OCI-LY7 (cell line): ENCODE measurements around the gene RNF212. TPM values are rescaled to one million over a fixed set of nuclear protein-coding genes. Genes with fewer than 3 reads are reported as not detected.
A peak's percentile ranks its signal among the peaks of the same experiment; 100 is the strongest.

Experiments
- BruUV-seq: library from RNA; stranded (reverse); fragments of 400-500 nt; replicated peaks from 2 replicates; lab custom pipeline; 2021; lab: Mats Ljungman, UMichigan
- CTCF ChIA-PET: fragments of 300-600 bp; sonication (Branson Sonifier 250); formaldehyde crosslinking; loops from one replicate; lab custom pipeline; 2022; ENCODE audit warnings: antibody characterized with exemption; ENCODE audit not compliant: unreplicated experiment; lab: Charles Lee
- POLR2A ChIA-PET: fragments of 300-600 bp; sonication (Branson Sonifier 250); formaldehyde crosslinking; loops from one replicate; lab custom pipeline; 2022; ENCODE audit warnings: antibody characterized with exemption; lab: Charles Lee
- DNase-seq: peaks from one replicate; pipeline ENCODE4 v3.0.0-alpha.2; 2015; ENCODE audit warnings: low spot score
- H2AFZ ChIP-seq: fragments of 200-600 bp; sonication (generic), shearing (Covaris generic); 2 replicates; pipeline ENCODE4 v1.6.1; 2014; ENCODE audit warnings: mild to moderate bottlenecking, antibody characterized with exemption, low read length, moderate library complexity
- H3K27ac ChIP-seq: fragments of 200-600 bp; sonication (generic); 2 replicates; pipeline ENCODE4 v1.5.1; 2014; ENCODE audit warnings: mixed run types, low read depth, mild to moderate bottlenecking, moderate library complexity, low read length, inconsistent platforms; ENCODE audit not compliant: poor library complexity, severe bottlenecking
- H3K36me3 ChIP-seq: fragments of 200-600 bp; sonication (generic); 2 replicates; pipeline ENCODE4 v1.6.1; 2014; ENCODE audit warnings: mild to moderate bottlenecking, antibody characterized with exemption, low read length, moderate library complexity, mixed read lengths; ENCODE audit not compliant: insufficient read depth
- H3K4me1 ChIP-seq: fragments of 200-600 bp; sonication (generic); 2 replicates; pipeline ENCODE4 v1.5.1; 2014; ENCODE audit warnings: mild to moderate bottlenecking, low read length; ENCODE audit not compliant: insufficient read depth, poor library complexity, severe bottlenecking
- H3K4me2 ChIP-seq: fragments of 200-600 bp; sonication (generic); 2 replicates; pipeline ENCODE4 v1.6.1; 2014; ENCODE audit warnings: mild to moderate bottlenecking, low read length
- H3K4me3 ChIP-seq: fragments of 200-600 bp; sonication (generic); 2 replicates; pipeline ENCODE4 v1.5.1; 2014; ENCODE audit warnings: mild to moderate bottlenecking, low read depth, low read length; ENCODE audit not compliant: poor library complexity, severe bottlenecking
- H3K79me2 ChIP-seq: fragments of 200-600 bp; sonication (generic); 2 replicates; pipeline ENCODE4 v1.6.1; 2016; ENCODE audit warnings: low read depth, mild to moderate bottlenecking, low read length, moderate library complexity, mixed read lengths; ENCODE audit not compliant: insufficient read depth
- H3K9me2 ChIP-seq: fragments of 200-600 bp; sonication (generic); 2 replicates; pipeline ENCODE4 v1.6.1; 2016; ENCODE audit warnings: mild to moderate bottlenecking, low read length, mixed read lengths; ENCODE audit not compliant: insufficient read depth
- H3K9me3 ChIP-seq: fragments of 200-600 bp; sonication (generic); 2 replicates; pipeline ENCODE4 v1.6.1; 2014; ENCODE audit warnings: mild to moderate bottlenecking, mixed run types, low read length, mixed read lengths
- H4K20me1 ChIP-seq: fragments of 200-600 bp; sonication (generic); 2 replicates; pipeline ENCODE4 v1.6.1; 2014; ENCODE audit warnings: mild to moderate bottlenecking, antibody characterized with exemption, low read length, moderate library complexity, mixed read lengths; ENCODE audit not compliant: insufficient read depth
- EZH2phosphoT487 ChIP-seq: fragments of 200-600 bp; sonication (generic); IDR thresholded peaks from 2 replicates; pipeline ENCODE4 v1.6.1; 2018; ENCODE audit warnings: low read depth, borderline replicate concordance, mild to moderate bottlenecking, mixed run types, antibody characterized with exemption, low read length, moderate library complexity, mixed read lengths
- intact Hi-C: fragments of 100-400 bp; cut with micrococcal nuclease; formaldehyde crosslinking; loops from one replicate; pipeline ENCODE4 v1.10.0; 2022; ENCODE audit not compliant: unreplicated experiment
- total RNA-seq, 2 experiments: library from RNA; depleted of rRNA in 1 of 2; stranded (reverse); fragments of >200 nt in 1 of 2; shearing (Covaris generic) in 1 of 2; gene quantifications; 2 replicates each; pipeline ENCODE4 v1.2.3, GENCODE V29; 2014 to 2022
- TF ChIP-seq, protein P1 (sequence below): fragments of 200-600 bp; sonication (generic); conservative IDR thresholded peaks from 2 replicates; pipeline ENCODE4 v1.5.1; 2014; ENCODE audit warnings: mild to moderate bottlenecking, antibody characterized with exemption, low read length, moderate library complexity, mixed read lengths

RNF212 gene
- total RNA-seq, 2 experiments from 2014 or later = not detected

DNA sequence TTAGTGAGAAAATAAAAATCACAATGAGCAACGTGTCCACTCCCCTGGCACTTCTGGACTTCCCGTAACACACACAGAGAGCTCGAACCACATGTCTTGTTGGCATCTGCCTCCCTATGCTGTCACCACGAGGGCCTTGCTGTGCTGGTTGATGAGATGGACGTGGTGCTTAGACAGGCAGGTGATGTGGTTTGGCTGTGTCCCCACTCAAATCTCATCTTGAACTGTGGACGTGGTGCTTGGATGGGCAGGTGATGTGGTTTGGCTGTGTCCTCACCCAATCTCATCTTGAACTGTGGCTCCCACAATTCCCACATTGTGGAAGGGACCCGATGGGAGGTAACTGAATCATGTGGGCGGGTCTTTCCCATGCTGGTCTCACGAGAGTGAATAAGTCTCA, 61.9 kb downstream of the RNF212 start:
- no peak for DNase-seq
- CTCF ChIA-PET = no interaction called here
- Histone ChIP-seq H3K79me2 (no peaks in the 10 kb centered on the region), H3K4me2 (no peak overlapping the region), H4K20me1 (no peaks in the 10 kb centered on the region), H3K9me3 (no peaks in the 10 kb centered on the region), H3K4me1 (peaks cover 13% of the 10 kb centered on the region), H3K9me2 (no peaks in the 10 kb centered on the region), H3K27ac (no peak overlapping the region), H3K36me3 (no peaks in the 10 kb centered on the region), H3K4me3 (no peak overlapping the region), H2AFZ (no peak overlapping the region)
- POLR2A ChIA-PET = no interaction called here
- BruUV-seq = no TSS peak
- TF ChIP-seq, protein P1, sequence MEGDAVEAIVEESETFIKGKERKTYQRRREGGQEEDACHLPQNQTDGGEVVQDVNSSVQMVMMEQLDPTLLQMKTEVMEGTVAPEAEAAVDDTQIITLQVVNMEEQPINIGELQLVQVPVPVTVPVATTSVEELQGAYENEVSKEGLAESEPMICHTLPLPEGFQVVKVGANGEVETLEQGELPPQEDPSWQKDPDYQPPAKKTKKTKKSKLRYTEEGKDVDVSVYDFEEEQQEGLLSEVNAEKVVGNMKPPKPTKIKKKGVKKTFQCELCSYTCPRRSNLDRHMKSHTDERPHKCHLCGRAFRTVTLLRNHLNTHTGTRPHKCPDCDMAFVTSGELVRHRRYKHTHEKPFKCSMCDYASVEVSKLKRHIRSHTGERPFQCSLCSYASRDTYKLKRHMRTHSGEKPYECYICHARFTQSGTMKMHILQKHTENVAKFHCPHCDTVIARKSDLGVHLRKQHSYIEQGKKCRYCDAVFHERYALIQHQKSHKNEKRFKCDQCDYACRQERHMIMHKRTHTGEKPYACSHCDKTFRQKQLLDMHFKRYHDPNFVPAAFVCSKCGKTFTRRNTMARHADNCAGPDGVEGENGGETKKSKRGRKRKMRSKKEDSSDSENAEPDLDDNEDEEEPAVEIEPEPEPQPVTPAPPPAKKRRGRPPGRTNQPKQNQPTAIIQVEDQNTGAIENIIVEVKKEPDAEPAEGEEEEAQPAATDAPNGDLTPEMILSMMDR = no peak
- TF ChIP-seq EZH2phosphoT487 = no peak
- intact Hi-C loops = no loop called here

DNA sequence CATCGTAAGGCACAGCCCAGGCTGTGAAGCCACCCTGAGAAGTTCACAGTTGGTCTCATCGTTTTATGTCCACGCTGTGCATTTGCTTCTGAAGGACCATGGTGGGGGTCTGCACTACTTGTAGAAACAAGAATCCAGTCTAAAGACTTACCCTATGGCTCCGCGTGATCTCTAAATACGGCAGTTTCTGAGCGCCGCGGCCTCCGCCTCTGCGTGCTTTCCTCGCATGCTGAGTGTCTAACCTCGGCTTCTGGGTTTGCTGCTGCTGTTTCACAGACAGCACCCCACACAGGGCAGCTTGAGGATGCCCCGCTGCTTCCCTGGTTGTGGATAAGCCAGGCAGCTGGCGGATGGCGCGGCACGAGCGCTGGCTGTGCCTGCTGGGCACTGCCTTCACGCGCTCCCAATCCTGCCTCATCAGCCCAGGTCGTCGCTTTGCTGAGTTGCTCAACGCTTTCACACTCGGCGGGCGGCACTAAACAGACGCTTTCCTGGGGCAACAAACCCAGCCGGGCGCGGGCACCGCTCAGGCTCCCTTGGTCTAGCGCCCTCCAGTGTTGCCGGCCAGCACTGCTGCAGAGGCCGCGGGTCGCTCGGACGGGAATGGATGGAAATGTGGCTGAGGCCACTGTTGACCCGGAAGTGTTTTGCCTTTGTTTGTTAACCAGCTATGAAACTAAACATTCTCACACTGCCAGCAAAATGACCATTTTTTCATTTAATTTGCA, 62.7 kb downstream of the RNF212 start:
- Histone ChIP-seq H3K4me3 (no peak overlapping the region), H3K4me2 (no peak overlapping the region), H3K9me2 (no peaks in the 10 kb centered on the region), H3K4me1 (peaks cover 5% of the 10 kb centered on the region), H3K36me3 (no peaks in the 10 kb centered on the region), H3K9me3 (no peaks in the 10 kb centered on the region), H3K27ac (no peak overlapping the region), H4K20me1 (no peaks in the 10 kb centered on the region), H2AFZ (no peak overlapping the region), H3K79me2 (no peaks in the 10 kb centered on the region)
- BruUV-seq = no TSS peak
- TF ChIP-seq, protein P1 = 0 out of 2 replicates have a peak, but pooled peaks have one; percentile 29
- no peak for TF ChIP-seq EZH2phosphoT487
- ChIA-PET POLR2A (no interaction called here), CTCF (no interaction called here)
- DNase-seq = no peak
- intact Hi-C loops = no loop called here

DNA sequence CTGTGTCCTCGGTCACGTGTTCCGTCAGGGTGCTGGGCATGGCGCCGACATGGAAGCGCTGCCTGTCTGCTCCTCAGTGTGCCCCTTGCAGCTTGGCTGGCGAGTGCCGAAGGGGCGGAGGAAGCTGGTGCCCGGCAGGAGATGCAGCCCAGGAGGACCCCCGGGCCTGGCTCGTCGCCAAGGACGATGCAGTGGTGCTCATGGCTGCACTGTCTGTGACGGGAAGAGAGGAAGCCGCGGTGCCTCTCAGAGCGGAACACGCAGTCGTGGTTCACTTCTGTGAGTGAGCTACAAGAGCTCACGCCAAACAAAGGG, 63.8 kb downstream of the RNF212 start:
- Histone ChIP-seq H3K27ac (no peak overlapping the region), H3K4me3 (no peak overlapping the region), H3K36me3 (no peaks in the 10 kb centered on the region), H3K9me2 (no peaks in the 10 kb centered on the region), H3K4me1 (no peaks in the 10 kb centered on the region), H3K4me2 (no peak overlapping the region), H2AFZ (no peak overlapping the region), H3K79me2 (no peaks in the 10 kb centered on the region), H4K20me1 (no peaks in the 10 kb centered on the region), H3K9me3 (no peaks in the 10 kb centered on the region)
- intact Hi-C loops = no loop called here
- ChIA-PET CTCF (no interaction called here), POLR2A (no interaction called here)
- BruUV-seq = no TSS peak
- TF ChIP-seq, protein P1 = no peak
- no peak for TF ChIP-seq EZH2phosphoT487
- no peak for DNase-seq
